GM23248 (cell line): Measurements from ENCODE around the gene TNFRSF1A.

Experiments used
- EZH2 ChIP-seq: fragments of 200-600 bp; sonication (generic); IDR thresholded peaks from 2 replicates; pipeline ENCODE4 v1.6.1; 2018; ENCODE audit warnings: antibody characterized with exemption, mild to moderate bottlenecking; ENCODE audit not compliant: insufficient read depth, poor library complexity, severe bottlenecking
- EZH2phosphoT487 ChIP-seq: fragments of 200-600 bp; sonication (generic); IDR thresholded peaks from 2 replicates; pipeline ENCODE4 v1.6.1; 2018; ENCODE audit warnings: antibody characterized with exemption, moderate library complexity, mild to moderate bottlenecking, low read depth; ENCODE audit not compliant: insufficient read depth

DNA sequence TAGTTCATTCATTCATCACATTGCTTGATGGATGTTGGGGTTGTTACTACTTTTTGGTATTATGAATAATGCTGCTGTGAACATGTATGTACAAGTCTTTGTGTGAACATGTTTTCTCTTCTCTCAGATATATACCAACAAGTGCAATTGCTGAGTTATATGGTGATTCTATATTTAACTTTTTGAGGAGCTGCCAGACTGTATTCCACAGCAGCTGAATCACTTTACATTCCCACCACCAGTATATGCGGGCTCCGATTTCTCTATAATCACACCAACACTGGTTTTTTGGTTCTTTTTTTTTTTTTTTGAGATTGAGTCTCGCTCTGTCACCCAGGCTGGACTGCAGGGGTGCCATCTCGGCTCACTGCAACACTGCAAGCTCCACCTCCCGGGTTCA, 53.6 kb downstream of the TNFRSF1A start:
- TF ChIP-seq EZH2 (no peak), EZH2phosphoT487 (no peak)
